Measurements from ENCODE around the gene NINL. TPM values are rescaled to one million over a fixed set of nuclear protein-coding genes. Genes with fewer than 3 reads are reported as not detected.

NINL gene
- total and polyA plus RNA-seq, 2 of the 4 experiments (the other 2 are of a cell fraction) = 3.0 to 10.4 TPM

- Histone ChIP-seq H4K91ac (ENCODE audit: insufficient read depth, low read depth, low read length) (no peak overlapping the region), H2BK120ac (ENCODE audit: low read depth, low read length) (no peak overlapping the region), H3K27ac (ENCODE audit: insufficient read depth, low read length) (no peak overlapping the region), H4K20me1 (ENCODE audit: insufficient read depth, low read length) (peaks cover 37% of the 10 kb centered on the region), H3K36me3 (ENCODE audit: control insufficient read depth, insufficient read depth, low read length) (no peaks in the 10 kb centered on the region), H2BK20ac (ENCODE audit: low read depth, low read length) (no peak overlapping the region), H3K9me1 (ENCODE audit: insufficient read depth, low read length) (peaks cover 27% of the 10 kb centered on the region), H4K8ac (ENCODE audit: low read depth in 2 of 2, low read length in 2 of 2) (no peak overlapping the region), H3K23ac (ENCODE audit: low read depth, low read length) (no peak overlapping the region), H2AFZ (replicated peaks; ENCODE audit: low read length, poor library complexity) (no peak overlapping the region), H3K9me3 (ENCODE audit: control insufficient read depth, insufficient read depth, low read length) (no peaks in the 10 kb centered on the region), H2BK5ac (ENCODE audit: low read depth, low read length, poor library complexity, severe bottlenecking) (no peak overlapping the region), H3K56ac (ENCODE audit: extremely low read depth, insufficient read depth, low read length) (no peak overlapping the region), H3K4me1 (ENCODE audit: control insufficient read depth, insufficient read depth, low read length) (peaks cover 27% of the 10 kb centered on the region), H3K79me1 (ENCODE audit: low read depth in 1 of 2, low read length in 2 of 2) (peaks cover 4 to 68% of the 10 kb centered on the region in 2 experiments; a peak in 2 of 4 replicates), H3K4me3 (ENCODE audit: insufficient read depth, low read depth, low read length) (no peak overlapping the region), H3K14ac (replicated peaks; ENCODE audit: low read depth, low read length) (no peak overlapping the region; the same call in 1 of the 2 replicates), H2BK15ac (ENCODE audit: low read depth, low read length) (no peak overlapping the region), H3K4me2 (ENCODE audit: low read depth, low read length) (no peak overlapping the region), H3K9ac (ENCODE audit: low read depth, low read length) (no peak overlapping the region), H3K27me3 (ENCODE audit: control insufficient read depth, insufficient read depth, low read length) (no peaks in the 10 kb centered on the region), H2AK9ac (replicated peaks; ENCODE audit: low read depth, low read length, poor library complexity) (no peak overlapping the region), H3K18ac (ENCODE audit: low read depth, low read length) (no peak overlapping the region), H3K4ac (ENCODE audit: low read depth, low read length) (no peak overlapping the region), H4K5ac (ENCODE audit: low read depth, low read length) (no peak overlapping the region), H2AK5ac (ENCODE audit: low read depth, low read length) (no peak overlapping the region)
- no peak for TF ChIP-seq SMC3 (IDR thresholded peaks at IDR 0.05; ENCODE audit: low read depth, low read length)
- no peak for TF ChIP-seq CEBPB (IDR thresholded peaks at IDR 0.05; ENCODE audit: low read depth, low read length)
- no peak for TF ChIP-seq RAD21 (IDR thresholded peaks at IDR 0.05; ENCODE audit: low read length)
- no peak for TF ChIP-seq CHD1 (IDR thresholded peaks at IDR 0.05; ENCODE audit: low read depth, low read length)
- TF ChIP-seq ELK1 (IDR thresholded peaks at IDR 0.05; ENCODE audit: borderline replicate concordance, low read depth, low read length) = no peak
- TF ChIP-seq POLR2A (IDR thresholded peaks at IDR 0.05; ENCODE audit: low read depth, low read length) = no peak
- no CpG with 5 or more reads among the region's 3 CpGs for WGBS, 2 experiments (ENCODE audit: extremely low coverage in 2 of 2, insufficient read length in 1 of 2)
- DNase-seq (no peak), ATAC-seq (ENCODE audit: low read depth) (no peak)
- ChIA-PET CTCF (no interaction called here), POLR2A (ENCODE audit: unreplicated experiment) (no interaction called here)
- intact Hi-C loops (cut with micrococcal nuclease) = loop anchor here (10.0 kb wide), 1 partner anchor 50 kb away; no protein-coding TSS in a partner anchor
- dilution Hi-C loops (cut with HindIII; ENCODE audit: low sequenced_read_pairs, unreplicated experiment) = no loop called here
- in situ Hi-C loops (cut with MboI; ENCODE audit: low sequenced_read_pairs) = loop anchor here (25.0 kb wide), 1 partner anchor 233 kb away; no protein-coding TSS in a partner anchor
- no TSS peak for BruUV-seq (replicated peaks)
These were observed 40.2 kb downstream of the NINL start for GRCh38 chr20:25545171-25545570.
